Keratinocyte (primary cell): Measurements from ENCODE around the gene SPRED1. TPM values are rescaled to one million over a fixed set of nuclear protein-coding genes. Genes with fewer than 3 reads are reported as not detected.

Source experiments
- DNase-seq: peaks from one replicate; pipeline ENCODE4 v3.0.0-alpha.2; 2011; ENCODE audit warnings: low read depth, missing footprints, low spot score
- FAIRE-seq: peaks from 2 replicates; lab custom pipeline; 2011; peaks lifted over from hg19 to GRCh38; lab: Jason Lieb, UNC
- H2AFZ ChIP-seq: 2 replicates; pipeline ENCODE4 v1.6.0; 2012; ENCODE audit warnings: low read length, control low read depth, inconsistent platforms; ENCODE audit not compliant: control insufficient read depth
- H3K27ac ChIP-seq: 2 replicates; pipeline ENCODE4 v1.5.1; 2011; ENCODE audit warnings: low read length; ENCODE audit not compliant: control insufficient read depth, insufficient read depth
- H3K27me3 ChIP-seq: 3 replicates; pipeline ENCODE4 v1.6.0; 2011; ENCODE audit warnings: low read length; ENCODE audit not compliant: control insufficient read depth, insufficient read depth; ENCODE audit errors: extremely low read depth
- H3K36me3 ChIP-seq, 2 experiments: 2 replicates in 1 of 2; 3 replicates in 1 of 2; pipeline ENCODE4 v1.5.1; 2011; ENCODE audit warnings: low read length in 2 of 2, mild to moderate bottlenecking in 1 of 2; ENCODE audit not compliant: control insufficient read depth in 2 of 2, insufficient read depth in 2 of 2; ENCODE audit errors: extremely low read depth in 1 of 2
- H3K4me1 ChIP-seq: 3 replicates; pipeline ENCODE4 v1.5.1; 2011; ENCODE audit warnings: low read length; ENCODE audit not compliant: control insufficient read depth, insufficient read depth; ENCODE audit errors: extremely low read depth
- H3K4me2 ChIP-seq: 3 replicates; pipeline ENCODE4 v1.6.0; 2011; ENCODE audit warnings: low read depth, low read length; ENCODE audit not compliant: control insufficient read depth, insufficient read depth; ENCODE audit errors: extremely low read depth
- H3K4me3 ChIP-seq, 3 experiments: fragments of 200-600 bp in 1 of 3; sonication (generic) in 1 of 3; 2 replicates in 2 of 3; 3 replicates in 1 of 3; pipeline ENCODE4 v1.5.1; 2011 to 2016; ENCODE audit warnings: low read length in 3 of 3, mild to moderate bottlenecking in 3 of 3, control low read depth in 2 of 3, inconsistent platforms in 1 of 3, low read depth in 1 of 3, mixed read lengths in 1 of 3, mixed run types in 1 of 3, moderate library complexity in 1 of 3; ENCODE audit not compliant: control insufficient read depth in 2 of 3, insufficient read depth in 2 of 3; ENCODE audit errors: extremely low read depth in 1 of 3
- H3K79me2 ChIP-seq: 2 replicates; pipeline ENCODE4 v1.6.0; 2012; ENCODE audit warnings: low read length; ENCODE audit not compliant: control insufficient read depth, insufficient read depth
- H3K9ac ChIP-seq: 3 replicates; pipeline ENCODE4 v1.6.0; 2011; ENCODE audit warnings: low read length; ENCODE audit not compliant: control insufficient read depth, insufficient read depth; ENCODE audit errors: extremely low read depth
- H3K9me1 ChIP-seq: 3 replicates; pipeline ENCODE4 v1.6.0; 2011; ENCODE audit warnings: low read length; ENCODE audit not compliant: control insufficient read depth, insufficient read depth; ENCODE audit errors: extremely low read depth
- H3K9me3 ChIP-seq: 2 replicates; pipeline ENCODE4 v1.5.1; 2012; ENCODE audit warnings: low read depth, low read length; ENCODE audit not compliant: control insufficient read depth
- H4K20me1 ChIP-seq: 3 replicates; pipeline ENCODE4 v1.6.0; 2011; ENCODE audit warnings: low read length; ENCODE audit not compliant: control insufficient read depth, insufficient read depth; ENCODE audit errors: extremely low read depth
- EZH2 ChIP-seq: IDR thresholded peaks from one replicate; pipeline ENCODE4 v1.6.1; 2012; ENCODE audit warnings: inconsistent platforms, mild to moderate bottlenecking, low read length, moderate library complexity
- dilution Hi-C: fragments of 300-500 bp; cut with MboI; formaldehyde crosslinking; loops from one replicate; pipeline ENCODE4 v1.7.0; 2020; ENCODE audit warnings: low sequenced_read_pairs; ENCODE audit not compliant: extremely low pct_ligation_motif_present
- polyA plus RNA-seq, 5 experiments: library from polyadenylated mRNA; depleted of rRNA in 3 of 5; stranded (reverse) in 3 of 5; stranded (forward) in 1 of 5; unstranded in 1 of 5; fragments of >200 nt; gene quantifications; 1 replicate in 1 of 5; 2 replicates in 3 of 5; 3 replicates in 1 of 5; pipeline versions ENCODE4 v1.2.1 to v1.2.3, GENCODE V29; 2011 to 2012; ENCODE audit warnings: missing spikeins in 2 of 5, low read depth in 1 of 5, low replicate concordance in 1 of 5
- TF ChIP-seq, protein P1 (sequence below), 3 experiments: IDR thresholded peaks in 1 of 3; conservative IDR thresholded peaks in 1 of 3; optimal IDR thresholded peaks in 1 of 3; 2 replicates in 2 of 3; 3 replicates in 1 of 3; pipeline versions ENCODE3 to v1.5.1; 2011; ENCODE audit warnings: low read length in 3 of 3, mild to moderate bottlenecking in 3 of 3, moderate library complexity in 2 of 3, control low read depth in 1 of 3, inconsistent platforms in 1 of 3; ENCODE audit not compliant: insufficient read depth in 2 of 3; ENCODE audit errors: extremely low read depth in 1 of 3

The SPRED1 gene
- polyA plus RNA-seq, 1 donor (not counting 4 experiments of a cell fraction or from before 2014, with no cell fraction given) = 11.5 TPM

DNA sequence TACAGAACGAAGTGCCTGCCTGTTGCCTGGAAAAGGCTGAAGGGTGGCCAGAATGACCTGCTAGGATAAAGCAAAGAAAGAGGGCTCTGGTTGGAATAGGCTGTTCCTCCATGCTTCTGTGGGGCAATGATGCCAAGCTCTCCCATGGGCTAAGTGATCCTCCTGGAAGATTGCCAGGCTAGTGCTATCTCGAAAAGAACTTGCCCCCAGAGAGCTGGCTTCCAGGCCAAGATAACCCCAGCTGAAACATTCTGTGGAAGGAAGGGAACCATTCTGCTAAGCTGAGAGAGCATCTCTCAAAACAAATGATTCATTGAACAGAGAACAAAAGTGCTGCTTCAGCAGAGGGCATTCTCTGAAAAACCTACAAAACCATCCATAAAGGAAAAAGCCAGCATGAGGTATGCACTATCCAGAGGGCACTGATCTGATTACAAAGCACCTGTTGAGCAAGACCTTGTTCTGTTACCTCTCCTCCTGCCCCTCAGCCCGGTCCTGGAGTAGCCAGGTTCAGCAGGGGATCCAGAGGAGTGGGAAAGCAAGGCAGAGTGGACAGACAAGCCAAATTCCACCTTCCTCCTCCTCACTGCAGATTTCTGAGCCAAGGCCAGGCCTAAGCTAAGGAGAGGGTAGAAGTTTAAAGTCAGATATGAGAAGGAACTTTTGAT is 31.9 kb upstream of the SPRED1 start:
- Histone ChIP-seq H3K9ac (no peak overlapping the region), H3K79me2 (no peaks in the 10 kb centered on the region), H3K27ac (no peak overlapping the region), H4K20me1 (no peaks in the 10 kb centered on the region), H3K9me1 (no peaks in the 10 kb centered on the region), H3K4me2 (no peak overlapping the region), H3K4me3 (no peak overlapping the region), H2AFZ (no peak overlapping the region), H3K36me3 (no peaks in the 10 kb centered on the region), H3K9me3 (no peaks in the 10 kb centered on the region), H3K4me1 (peaks cover 27% of the 10 kb centered on the region), H3K27me3 (no peaks in the 10 kb centered on the region)
- FAIRE-seq (no peak), DNase-seq (no peak)
- TF ChIP-seq, protein P1, sequence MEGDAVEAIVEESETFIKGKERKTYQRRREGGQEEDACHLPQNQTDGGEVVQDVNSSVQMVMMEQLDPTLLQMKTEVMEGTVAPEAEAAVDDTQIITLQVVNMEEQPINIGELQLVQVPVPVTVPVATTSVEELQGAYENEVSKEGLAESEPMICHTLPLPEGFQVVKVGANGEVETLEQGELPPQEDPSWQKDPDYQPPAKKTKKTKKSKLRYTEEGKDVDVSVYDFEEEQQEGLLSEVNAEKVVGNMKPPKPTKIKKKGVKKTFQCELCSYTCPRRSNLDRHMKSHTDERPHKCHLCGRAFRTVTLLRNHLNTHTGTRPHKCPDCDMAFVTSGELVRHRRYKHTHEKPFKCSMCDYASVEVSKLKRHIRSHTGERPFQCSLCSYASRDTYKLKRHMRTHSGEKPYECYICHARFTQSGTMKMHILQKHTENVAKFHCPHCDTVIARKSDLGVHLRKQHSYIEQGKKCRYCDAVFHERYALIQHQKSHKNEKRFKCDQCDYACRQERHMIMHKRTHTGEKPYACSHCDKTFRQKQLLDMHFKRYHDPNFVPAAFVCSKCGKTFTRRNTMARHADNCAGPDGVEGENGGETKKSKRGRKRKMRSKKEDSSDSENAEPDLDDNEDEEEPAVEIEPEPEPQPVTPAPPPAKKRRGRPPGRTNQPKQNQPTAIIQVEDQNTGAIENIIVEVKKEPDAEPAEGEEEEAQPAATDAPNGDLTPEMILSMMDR (optimal IDR thresholded peaks at IDR 0.05 in 1 of 3, IDR thresholded peaks at IDR 0.05 in 1 of 3, conservative IDR thresholded peaks at IDR 0.05 in 1 of 3; ENCODE audit: extremely low read depth in 1 of 3, insufficient read depth in 2 of 3, low read length in 3 of 3) = no peak
- TF ChIP-seq EZH2 = no peak
- dilution Hi-C loops = no loop called here

DNA sequence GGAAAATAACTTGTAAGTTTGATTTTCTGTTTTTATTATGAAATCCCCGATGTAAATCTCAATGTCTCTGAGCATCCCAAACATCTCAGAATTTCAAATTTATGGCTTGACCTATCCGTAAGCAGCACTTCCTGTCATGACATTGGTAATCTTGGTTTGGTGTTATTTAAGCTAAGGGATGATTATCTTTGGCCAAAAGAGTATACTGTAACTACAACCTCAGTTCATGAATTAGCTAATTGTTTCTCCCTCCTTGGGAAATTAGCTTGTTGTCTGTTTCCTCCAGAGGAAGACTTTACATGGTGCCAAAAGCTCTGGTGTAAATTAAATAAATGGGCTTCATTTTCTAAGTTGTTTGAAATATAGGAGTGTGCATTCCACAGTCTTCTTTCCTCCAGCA is 28.1 kb upstream of the SPRED1 start:
- FAIRE-seq = no peak
- no peak overlapping the region for H2AFZ ChIP-seq

More for the DNA sequence above, 28.1 kb upstream of the SPRED1 start:
- no peak overlapping the region for H3K27ac ChIP-seq
- H3K4me2 ChIP-seq = no peak overlapping the region
- H3K36me3 ChIP-seq = no peaks in the 10 kb centered on the region
- H3K27me3 ChIP-seq = no peaks in the 10 kb centered on the region
- DNase-seq = no peak
- H3K4me1 ChIP-seq = peaks cover 13% of the 10 kb centered on the region
- dilution Hi-C loops = no loop called here
- TF ChIP-seq, protein P1 (optimal IDR thresholded peaks at IDR 0.05 in 1 of 3, IDR thresholded peaks at IDR 0.05 in 1 of 3, conservative IDR thresholded peaks at IDR 0.05 in 1 of 3; ENCODE audit: extremely low read depth in 1 of 3, insufficient read depth in 2 of 3, low read length in 3 of 3) = no peak
- no peak for TF ChIP-seq EZH2
- no peaks in the 10 kb centered on the region for H4K20me1 ChIP-seq
- H3K9ac ChIP-seq = no peak overlapping the region
- no peak overlapping the region for H3K4me3 ChIP-seq
- H3K79me2 ChIP-seq = no peaks in the 10 kb centered on the region
- no peaks in the 10 kb centered on the region for H3K9me3 ChIP-seq
- H3K9me1 ChIP-seq = no peaks in the 10 kb centered on the region
